HCEC 1CT (cell line): ENCODE results near the gene ABCA2.
"Not testable (repeated sequence)": the region's sequence is repeated elsewhere in the genome, so short reads cannot be mapped to it uniquely, and the experiment has no call there.

Source experiments
- DNase-seq: peaks from one replicate; pipeline ENCODE4 v3.0.0-alpha.2; 2017

Gene ABCA2

GRCh38 chr9:137012694-137013570, 15.1 kb downstream of the ABCA2 start:
- no peak for DNase-seq

- DNase-seq, result no peak
Measured at GRCh38 chr9:137011907-137012675, 15.9 kb downstream of the ABCA2 start.

GRCh38 chr9:137011156-137011555, 16.9 kb downstream of the ABCA2 start:
- no peak for DNase-seq

GRCh38 chr9:137009938-137010732, 17.9 kb downstream of the ABCA2 start:
- no peak for DNase-seq

- no peak for DNase-seq
Measured at GRCh38 chr9:137009217-137009616, 18.8 kb downstream of the ABCA2 start.

GRCh38 chr9:137008312-137008711, 19.7 kb downstream of the ABCA2 start:
- no peak for DNase-seq

DNA sequence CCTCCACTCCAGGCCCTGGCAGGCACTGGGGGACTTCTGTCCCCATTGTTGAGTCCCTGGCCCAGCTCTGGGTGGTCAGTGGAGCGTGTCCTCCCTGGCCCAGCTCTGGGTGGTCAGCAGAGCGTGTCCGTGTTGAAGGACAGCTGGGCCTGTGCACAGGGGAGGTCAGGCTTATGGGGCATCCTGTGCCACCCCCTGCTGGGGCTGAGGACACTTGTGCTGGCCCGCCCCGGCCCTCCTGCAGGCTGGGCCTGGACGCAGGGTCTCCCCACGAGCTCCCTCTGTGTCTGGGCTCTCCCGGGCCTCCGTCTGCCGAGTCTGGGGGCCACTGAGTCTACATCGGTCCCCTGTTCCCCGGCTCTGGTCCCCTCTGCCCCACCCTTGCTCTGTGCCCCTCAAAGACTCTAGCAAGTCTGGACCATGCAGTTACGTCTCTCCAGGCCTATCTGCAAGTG, 20.2 kb downstream of the ABCA2 start:
- no peak for DNase-seq

DNA sequence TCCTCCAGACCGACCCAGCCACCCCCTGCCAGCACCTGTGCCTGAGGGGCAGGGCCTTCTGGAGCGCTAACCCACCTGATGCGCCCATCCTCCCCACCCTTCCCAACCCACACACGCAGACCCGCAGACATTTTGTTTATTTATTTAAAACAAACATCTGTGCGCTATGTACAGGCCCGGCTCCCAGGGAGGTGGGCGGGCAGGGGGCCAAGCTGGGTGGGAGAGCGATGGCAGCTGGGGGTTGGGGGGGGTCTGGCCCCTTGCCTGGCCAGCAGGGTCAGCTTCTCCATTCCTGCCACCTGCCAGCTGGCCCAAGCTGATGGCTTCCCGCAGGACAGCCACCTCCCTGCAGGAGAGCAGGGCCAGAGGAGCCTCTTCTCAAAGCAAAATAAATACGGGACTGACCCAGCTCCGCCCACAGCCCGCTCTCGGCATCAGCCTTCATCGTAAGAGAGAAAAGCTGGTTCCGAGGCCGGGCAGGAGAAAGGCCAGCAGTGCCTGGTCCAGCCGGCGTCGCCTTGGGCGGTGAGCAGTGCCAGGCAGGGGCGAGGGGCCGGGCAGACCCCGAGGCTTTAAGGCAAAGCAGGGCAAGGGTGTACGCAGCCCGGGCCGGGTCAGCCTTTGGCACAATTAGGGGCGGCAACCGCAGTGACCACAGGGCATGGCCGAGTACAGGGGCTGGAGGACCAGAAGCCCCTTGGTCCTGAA, 20.8 kb downstream of the ABCA2 start:
- no peak for DNase-seq

GRCh38 chr9:137006116-137007003, 21.7 kb downstream of the ABCA2 start:
- no peak for DNase-seq

DNA sequence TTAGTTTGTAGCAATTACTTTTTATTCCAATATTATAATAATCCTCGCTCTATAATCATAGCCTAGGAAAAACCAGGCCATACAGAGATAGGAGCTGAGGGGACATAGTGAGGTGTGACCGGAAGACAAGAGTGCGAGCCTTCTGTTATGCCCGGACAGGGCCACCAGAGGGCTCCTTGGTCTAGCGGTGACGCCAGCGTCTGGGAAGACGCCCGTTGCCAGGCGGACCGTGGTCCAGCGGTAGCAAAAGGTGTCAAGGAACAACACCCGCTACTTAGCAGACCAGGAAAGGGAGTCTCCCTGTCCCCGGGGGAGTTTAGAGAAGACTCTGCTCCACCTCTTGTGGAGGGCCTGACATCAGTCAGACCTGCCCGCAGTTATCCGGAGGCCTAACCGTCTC, 23.8 kb downstream of the ABCA2 start:
- DNase-seq, result not testable (repeated sequence)

GRCh38 chr9:137002646-137003041, 25.4 kb downstream of the ABCA2 start:
- DNase-seq, result no peak

GRCh38 chr9:137001857-137002645, 26.0 kb downstream of the ABCA2 start:
- no peak for DNase-seq

DNA sequence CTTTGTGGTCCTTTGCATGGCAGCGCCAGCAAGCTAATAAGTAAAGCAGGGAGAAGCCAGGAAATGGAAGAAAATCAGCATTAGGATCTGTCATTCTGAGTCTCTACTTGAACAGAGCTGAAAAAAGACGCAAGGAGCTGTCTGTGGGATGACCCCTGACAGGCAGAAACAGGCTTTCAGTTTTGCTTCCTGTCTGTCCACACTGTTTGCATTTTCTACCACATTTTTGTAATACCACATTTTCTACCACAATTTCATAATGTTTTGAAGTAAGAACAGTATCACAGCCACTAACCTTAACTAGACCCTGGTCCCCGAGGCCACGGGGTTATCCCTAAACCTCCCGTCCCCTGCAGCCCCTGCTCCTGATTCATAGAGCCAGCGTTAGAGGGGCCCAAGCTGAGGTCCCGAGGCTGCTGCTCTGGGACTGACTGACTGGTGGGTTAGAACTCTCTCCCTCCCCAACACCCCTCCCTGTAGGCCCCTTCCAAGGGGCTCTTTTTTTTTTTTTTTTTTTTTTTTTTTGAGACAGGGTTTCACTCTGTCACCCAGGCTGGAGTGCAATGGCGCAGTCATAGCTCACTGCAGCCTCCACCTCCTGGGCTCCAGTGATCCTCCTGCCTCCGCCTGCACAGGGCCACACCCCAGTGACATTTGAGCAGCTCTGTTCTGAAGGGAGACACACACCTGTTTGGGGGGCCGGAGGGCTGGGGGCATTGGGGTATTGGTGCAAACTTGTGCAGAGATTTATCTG, 27.7 kb downstream of the ABCA2 start:
- DNase-seq, result peak; percentile 61

DNA sequence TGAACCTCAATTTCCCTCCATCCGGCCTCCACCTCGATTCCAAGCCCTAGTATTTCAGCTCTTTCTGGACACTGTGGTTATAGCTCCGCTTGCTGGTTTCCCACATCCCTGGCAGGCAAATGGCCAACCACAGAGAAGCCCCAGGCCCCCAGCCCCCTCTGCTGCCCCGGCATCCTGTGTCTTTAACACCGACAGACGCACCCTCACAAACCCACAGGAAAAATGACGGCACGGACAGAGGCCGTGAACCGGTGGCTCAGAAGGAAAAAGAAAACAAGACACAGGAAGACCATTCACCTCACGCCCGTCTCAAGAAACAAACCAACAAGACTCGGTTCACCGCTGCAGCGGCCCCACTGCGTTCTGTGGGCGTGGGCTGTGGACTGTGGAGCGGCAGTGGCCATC, 30.2 kb downstream of the ABCA2 start:
- DNase-seq, result no peak

DNA sequence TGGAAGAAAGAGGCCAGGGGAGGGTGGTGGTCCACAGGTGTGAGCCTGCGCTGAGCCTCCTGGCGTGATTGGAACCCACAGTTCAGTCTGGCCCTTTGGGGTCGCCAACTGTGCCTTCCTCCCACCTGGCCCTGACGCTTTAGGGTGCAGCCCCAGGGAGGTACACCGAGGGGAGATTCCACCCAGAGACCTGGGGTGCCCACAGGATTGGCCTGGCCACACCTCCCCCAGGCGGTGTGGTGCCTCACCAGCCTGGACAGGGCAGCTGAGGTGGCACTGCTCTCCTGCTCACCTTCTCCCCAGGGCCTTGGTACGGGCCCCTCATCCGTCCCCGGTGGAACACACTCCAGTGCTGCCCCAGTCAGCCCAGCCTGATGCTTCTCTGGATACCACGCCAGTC, 30.7 kb downstream of the ABCA2 start:
- no peak for DNase-seq

DNA sequence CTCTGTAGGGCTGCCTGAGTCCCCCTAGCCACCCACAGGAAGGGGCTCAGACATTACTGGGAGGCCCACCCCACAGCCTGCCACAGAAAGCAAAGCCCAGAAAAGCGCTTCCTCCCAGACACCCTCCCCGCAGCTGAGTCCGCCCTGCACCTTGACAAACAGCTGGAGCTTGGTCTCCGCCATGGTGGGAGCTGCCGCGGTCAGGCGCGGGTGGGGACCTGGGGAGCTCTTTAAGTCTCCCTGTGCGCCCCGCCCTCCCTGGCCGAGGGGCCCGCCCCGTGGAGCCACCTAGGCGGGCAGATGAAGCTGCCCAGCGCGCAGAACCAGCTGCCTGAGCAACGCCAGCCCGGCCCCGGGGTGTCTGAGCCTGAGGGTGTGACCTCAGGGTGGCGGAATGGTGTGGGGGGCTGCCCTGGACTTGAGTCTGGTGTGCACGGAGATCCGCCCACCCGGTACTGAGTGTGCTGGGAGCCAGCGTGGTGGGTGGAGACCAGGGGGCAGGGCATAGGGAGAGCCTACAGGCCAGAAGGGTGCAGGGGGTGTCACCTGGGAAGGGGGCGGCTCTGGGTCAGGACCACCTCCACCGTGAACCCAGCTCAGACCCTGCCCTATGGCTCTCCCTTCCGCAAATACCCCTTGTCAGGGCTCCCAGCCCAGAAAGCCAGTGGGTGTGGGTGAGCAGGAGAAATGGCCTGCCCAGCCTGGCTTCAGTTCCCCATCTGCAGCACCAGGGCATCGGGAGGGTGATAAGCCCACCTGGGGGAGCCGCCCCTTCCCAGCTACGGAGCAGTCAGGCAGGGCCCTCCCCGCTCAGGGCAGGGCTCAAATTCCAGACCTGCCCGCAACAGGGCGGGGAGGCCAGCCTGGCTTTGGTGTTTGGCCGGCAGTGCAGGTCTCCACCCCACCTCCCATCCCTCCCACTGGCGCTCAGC, 31.4 kb downstream of the ABCA2 start, which contains the start of gene CLIC3:
CLIC3 (minus strand) TSS at position 208 of the 932 bp plus-strand sequence; CDS start at position 183, 25 bp downstream.
- no peak for DNase-seq

GRCh38 chr9:136995772-136996311, 32.2 kb downstream of the ABCA2 start:
- no peak for DNase-seq

GRCh38 chr9:136995362-136995761, 32.7 kb downstream of the ABCA2 start:
- DNase-seq, result no peak
